DOHH2 (cell line): ENCODE data around the gene GGA1.

Experiments used
- CTCF ChIP-seq: fragments of 200-600 bp; sonication (generic); IDR thresholded peaks from one replicate; pipeline ENCODE4 v1.5.1; 2014; ENCODE audit warnings: antibody characterized with exemption, mild to moderate bottlenecking, low read depth, low read length; ENCODE audit not compliant: poor library complexity, severe bottlenecking
- EZH2phosphoT487 ChIP-seq: fragments of 200-600 bp; sonication (generic); IDR thresholded peaks from 2 replicates; pipeline ENCODE4 v1.6.1; 2017; ENCODE audit warnings: borderline replicate concordance, mild to moderate bottlenecking, antibody characterized with exemption, low read length, moderate library complexity, mixed read lengths

GRCh38 chr22:37625737-37626136 lies 17.1 kb downstream of the GGA1 start:
- TF ChIP-seq EZH2phosphoT487, result no peak
- no peak for TF ChIP-seq CTCF
